Activated CD8-positive, alpha-beta memory T cell treated with anti-CD3 and anti-CD28 coated beads for 48 hours (primary cell): ENCODE measurements around the gene HELZ.

Experiments used
- DNase-seq, 3 experiments: peaks; one replicate each; pipeline ENCODE4 v3.0.0-alpha.2; 2020; ENCODE audit warnings: low read depth in 2 of 3, low spot score in 2 of 3

Gene HELZ

GRCh38 chr17:67033613-67034012 is 211.4 kb downstream of the HELZ start:
- DNase-seq, result no peak

GRCh38 chr17:67032985-67033384 is 212.0 kb downstream of the HELZ start:
- no peak for DNase-seq

GRCh38 chr17:67032382-67032781 is 212.6 kb downstream of the HELZ start:
- no peak for DNase-seq

- DNase-seq, result no peak
These were observed 214.4 kb downstream of the HELZ start for GRCh38 chr17:67030641-67031040.

- DNase-seq, result no peak
These were observed 217.9 kb downstream of the HELZ start for GRCh38 chr17:67027031-67027628.

- no peak for DNase-seq
These were observed 218.7 kb downstream of the HELZ start for GRCh38 chr17:67026341-67026740.

- no peak for DNase-seq
These were observed 219.7 kb downstream of the HELZ start for GRCh38 chr17:67025216-67025792.

GRCh38 chr17:67024736-67025135 is 220.3 kb downstream of the HELZ start:
- no peak for DNase-seq

- DNase-seq, result no peak
These were observed 222.6 kb downstream of the HELZ start for GRCh38 chr17:67022451-67022810.

GRCh38 chr17:67021743-67022450 is 223.1 kb downstream of the HELZ start:
- DNase-seq, result no peak

- DNase-seq, result no peak
These were observed 223.8 kb downstream of the HELZ start for GRCh38 chr17:67021196-67021595.
